KMS-11 (cell line): Measurements from ENCODE around the gene PRKCH.

Source experiments
- H2AFZ ChIP-seq: fragments of 200-600 bp; sonication (generic); 2 replicates; pipeline ENCODE4 v1.6.1; 2016; ENCODE audit warnings: antibody characterized with exemption, mixed run types, low read depth
- H3K27ac ChIP-seq: fragments of 200-600 bp; sonication (generic); 2 replicates; pipeline ENCODE4 v1.6.1; 2016; ENCODE audit warnings: mild to moderate bottlenecking, mixed run types
- H3K27me3 ChIP-seq: fragments of 200-600 bp; sonication (generic); 2 replicates; pipeline ENCODE4 v1.6.1; 2017; ENCODE audit warnings: mild to moderate bottlenecking, low read depth, mixed run types, moderate library complexity; ENCODE audit not compliant: insufficient read depth
- H3K36me3 ChIP-seq: fragments of 200-600 bp; sonication (generic); 2 replicates; pipeline ENCODE4 v1.6.1; 2017; ENCODE audit warnings: mild to moderate bottlenecking, mixed run types; ENCODE audit not compliant: insufficient read depth
- H3K4me1 ChIP-seq: fragments of 200-600 bp; sonication (generic); 2 replicates; pipeline ENCODE4 v1.6.1; 2016; ENCODE audit warnings: mild to moderate bottlenecking, low read depth, mixed run types; ENCODE audit not compliant: poor library complexity, severe bottlenecking
- H3K4me2 ChIP-seq: fragments of 200-600 bp; sonication (generic); 2 replicates; pipeline ENCODE4 v1.7.0; 2016; ENCODE audit warnings: mild to moderate bottlenecking, mixed run types
- H3K4me3 ChIP-seq: fragments of 200-600 bp; sonication (generic); IDR thresholded peaks from 2 replicates; pipeline ENCODE4 v1.6.1; 2017; ENCODE audit warnings: low read depth, low read length, mixed read lengths; ENCODE audit not compliant: insufficient read depth
- H3K79me2 ChIP-seq: fragments of 200-600 bp; sonication (generic); 2 replicates; pipeline ENCODE4 v1.6.1; 2016; ENCODE audit warnings: low read depth, mixed run types; ENCODE audit not compliant: insufficient read depth
- H3K9ac ChIP-seq: fragments of 200-600 bp; sonication (generic); 2 replicates; pipeline ENCODE4 v1.6.1; 2016; ENCODE audit warnings: mild to moderate bottlenecking, mixed run types
- H4K20me1 ChIP-seq: fragments of 200-600 bp; sonication (generic); 2 replicates; pipeline ENCODE4 v1.6.1; 2016; ENCODE audit warnings: mild to moderate bottlenecking, mixed run types; ENCODE audit not compliant: insufficient read depth
- CTCF ChIP-seq: fragments of 200-600 bp; sonication (generic); conservative IDR thresholded peaks from 2 replicates; pipeline ENCODE4 v1.6.1; 2017; ENCODE audit warnings: low read depth, mild to moderate bottlenecking, antibody characterized with exemption, low read length, moderate library complexity, mixed read lengths

Gene PRKCH

GRCh38 chr14:61504901-61505300, 183.5 kb downstream of the PRKCH start:
- H3K79me2 ChIP-seq, result no peaks in the 10 kb centered on the region
- no peak overlapping the region for H3K27ac ChIP-seq
- H3K9ac ChIP-seq, result no peak overlapping the region
- H2AFZ ChIP-seq, result no peak overlapping the region
- no peaks in the 10 kb centered on the region for H4K20me1 ChIP-seq
- H3K27me3 ChIP-seq, result no peaks in the 10 kb centered on the region
- H3K4me3 ChIP-seq, result no peak overlapping the region
- no peaks in the 10 kb centered on the region for H3K4me1 ChIP-seq
- no peak overlapping the region for H3K4me2 ChIP-seq
- no peak for TF ChIP-seq CTCF
- no peaks in the 10 kb centered on the region for H3K36me3 ChIP-seq

GRCh38 chr14:61505815-61506809, 184.7 kb downstream of the PRKCH start:
- no peak for TF ChIP-seq CTCF
- Histone ChIP-seq H3K4me3 (no peak overlapping the region), H2AFZ (no peak overlapping the region), H3K79me2 (no peaks in the 10 kb centered on the region), H3K4me1 (no peaks in the 10 kb centered on the region), H3K36me3 (no peaks in the 10 kb centered on the region), H3K27ac (no peak overlapping the region), H3K4me2 (no peak overlapping the region), H4K20me1 (no peaks in the 10 kb centered on the region), H3K27me3 (no peaks in the 10 kb centered on the region), H3K9ac (no peak overlapping the region)

GRCh38 chr14:61508526-61508925, 187.1 kb downstream of the PRKCH start:
- H3K27me3 ChIP-seq, result no peaks in the 10 kb centered on the region
- H2AFZ ChIP-seq, result no peak overlapping the region
- TF ChIP-seq CTCF, result no peak
- no peak overlapping the region for H3K4me3 ChIP-seq
- H3K4me1 ChIP-seq, result no peaks in the 10 kb centered on the region
- H4K20me1 ChIP-seq, result no peaks in the 10 kb centered on the region
- no peak overlapping the region for H3K4me2 ChIP-seq
- H3K36me3 ChIP-seq, result no peaks in the 10 kb centered on the region
- no peak overlapping the region for H3K27ac ChIP-seq
- no peak overlapping the region for H3K9ac ChIP-seq
- H3K79me2 ChIP-seq, result no peaks in the 10 kb centered on the region

GRCh38 chr14:61510736-61511557, 189.6 kb downstream of the PRKCH start:
- no peak overlapping the region for H3K9ac ChIP-seq
- no peaks in the 10 kb centered on the region for H4K20me1 ChIP-seq
- TF ChIP-seq CTCF, result no peak
- no peaks in the 10 kb centered on the region for H3K4me1 ChIP-seq
- no peak overlapping the region for H2AFZ ChIP-seq
- no peak overlapping the region for H3K4me3 ChIP-seq
- no peaks in the 10 kb centered on the region for H3K27me3 ChIP-seq
- H3K79me2 ChIP-seq, result no peaks in the 10 kb centered on the region
- H3K27ac ChIP-seq, result no peak overlapping the region
- H3K36me3 ChIP-seq, result no peaks in the 10 kb centered on the region
- H3K4me2 ChIP-seq, result no peak overlapping the region
